Hematopoietic multipotent progenitor cell treated with erythropoietin and hydrocortisone succinate and interleukin-3 and kit ligand, for 4 days (in vitro differentiated cells): ENCODE results near the gene C1orf210.
A peak's percentile ranks its signal among the peaks of the same experiment; 100 is the strongest.

Experiments used
- DNase-seq: peaks from one replicate; pipeline ENCODE4 v3.0.0-alpha.2; 2015

Gene C1orf210

GRCh38 chr1:43241413-43241836, 44.0 kb downstream of the C1orf210 start:
- DNase-seq: no peak

- DNase-seq: peak; percentile 44
Measured at GRCh38 chr1:43239484-43239883, 45.9 kb downstream of the C1orf210 start.

DNA sequence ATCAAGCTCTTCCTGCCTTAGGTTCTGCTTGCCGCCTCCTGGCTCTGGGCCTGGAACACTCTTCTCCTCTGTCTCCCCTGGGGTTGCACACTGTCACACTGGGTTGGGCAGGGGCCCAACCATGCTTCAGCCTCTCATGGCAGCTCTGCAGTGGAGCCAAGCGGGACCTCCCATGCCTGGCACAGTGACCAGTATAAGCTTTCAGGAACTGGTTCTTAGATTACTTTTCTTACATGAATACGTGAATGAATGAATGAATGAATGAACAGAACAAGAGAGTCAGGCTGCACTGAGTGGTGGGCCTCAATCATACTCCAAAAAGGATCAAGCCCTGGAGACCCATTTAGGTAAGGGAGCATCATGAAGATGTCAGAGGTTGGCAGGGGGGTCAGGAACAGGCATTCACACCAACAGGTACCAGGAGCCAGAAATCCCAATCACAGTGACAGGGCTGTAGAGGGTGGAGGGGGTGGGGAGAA, 46.4 kb downstream of the C1orf210 start:
- peak; percentile 22 for DNase-seq

DNA sequence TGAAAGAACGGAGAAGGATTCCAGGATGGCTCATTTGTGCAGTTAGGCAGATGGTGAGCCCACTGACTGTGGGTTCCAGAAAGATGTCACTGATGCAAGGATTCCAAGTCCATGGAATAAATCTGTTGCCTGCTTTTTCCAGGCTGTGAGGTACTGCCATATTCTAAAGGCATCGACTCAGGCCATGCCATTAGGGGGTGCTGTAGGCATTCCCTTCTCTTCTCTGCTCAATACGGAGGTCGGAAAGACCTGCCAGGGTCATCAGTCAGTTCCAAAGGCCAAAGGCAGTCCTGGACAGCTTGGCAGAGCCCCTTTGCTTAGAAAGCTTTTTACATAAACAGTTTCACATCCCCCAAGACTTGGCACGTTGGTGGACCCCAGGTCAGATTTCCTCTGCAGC, 47.3 kb downstream of the C1orf210 start:
- DNase-seq: peak; percentile 86

DNA sequence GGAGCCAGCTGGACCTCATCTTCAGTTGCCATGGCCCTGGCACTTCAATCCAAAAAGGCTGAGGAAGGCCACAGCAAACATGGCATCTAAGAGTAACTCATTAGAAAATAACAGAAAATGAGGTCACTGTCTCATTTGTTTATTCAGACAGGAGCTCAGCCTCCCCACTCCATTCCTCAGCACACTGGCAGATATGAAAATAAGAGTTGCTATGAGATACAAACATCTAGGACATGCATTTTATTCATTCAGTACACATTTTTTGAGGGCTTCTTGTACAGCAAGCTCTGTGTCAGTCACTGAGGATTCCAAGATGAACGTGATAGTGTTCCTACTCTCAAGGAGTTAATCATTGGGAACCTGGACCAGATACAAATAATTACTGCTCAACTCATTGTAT, 48.3 kb downstream of the C1orf210 start:
- DNase-seq: no peak

GRCh38 chr1:43235451-43236121, 49.8 kb downstream of the C1orf210 start:
- DNase-seq: no peak

GRCh38 chr1:43235040-43235439, 50.3 kb downstream of the C1orf210 start:
- DNase-seq: peak; percentile 22

DNA sequence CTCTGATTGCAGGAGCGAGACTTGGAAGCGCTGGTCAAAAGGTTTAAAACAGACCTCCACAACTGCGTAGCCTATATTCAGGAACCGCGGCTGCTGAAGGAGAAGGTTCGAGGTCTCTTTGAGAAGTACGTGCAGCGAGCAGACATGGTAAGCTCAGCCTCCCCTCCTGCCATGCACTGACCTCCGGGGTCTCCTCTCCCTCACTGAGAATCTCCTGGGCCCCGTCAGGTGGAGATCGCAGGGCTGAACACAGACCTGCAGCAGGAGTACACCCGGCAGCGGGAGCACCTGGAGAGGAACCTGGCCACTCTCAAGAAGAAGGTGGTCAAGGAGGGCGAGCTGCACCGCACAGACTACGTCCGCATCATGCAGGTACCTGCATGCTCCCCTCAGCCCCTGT, 51.1 kb downstream of the C1orf210 start:
- DNase-seq: no peak

- DNase-seq: no peak
Measured at GRCh38 chr1:43233631-43234030, 51.8 kb downstream of the C1orf210 start.

GRCh38 chr1:43232482-43232881, 52.9 kb downstream of the C1orf210 start:
- DNase-seq: no peak

DNA sequence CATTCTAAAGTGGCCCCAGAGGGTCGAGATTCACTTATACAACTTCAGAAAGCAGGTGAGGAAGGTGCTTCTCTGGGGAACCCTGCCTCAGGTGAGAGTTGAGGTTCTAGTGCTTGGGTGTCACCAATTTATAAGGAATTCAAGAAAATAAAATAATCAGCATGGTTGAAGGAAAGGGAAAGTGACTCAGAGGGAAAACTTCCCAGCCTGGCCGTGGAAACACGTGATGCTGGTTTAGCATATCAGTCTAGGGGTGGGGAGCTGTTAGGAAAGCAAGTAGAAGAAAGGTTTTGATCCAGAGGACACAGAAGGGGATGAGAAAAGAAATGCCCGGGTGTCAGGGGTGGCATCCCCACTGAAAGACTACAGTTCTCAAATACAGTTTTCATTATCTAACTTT, 53.3 kb downstream of the C1orf210 start:
- no peak for DNase-seq
